HCT116 (cell line): ENCODE results near the gene MAP2K6. TPM values are rescaled to one million over a fixed set of nuclear protein-coding genes. Genes with fewer than 3 reads are reported as not detected.

Source experiments
- ATAC-seq: fragments of 200-7000 bp; cut with Tn5 transposase; 2 replicates; pipeline ENCODE4 v1.9.1; 2020; ENCODE audit warnings: mild to moderate bottlenecking, moderate library complexity
- BruUV-seq: library from RNA; stranded (reverse); fragments of 400-500 nt; replicated peaks from 2 replicates; lab custom pipeline; 2021; lab: Mats Ljungman, UMichigan
- CTCF ChIA-PET: fragments of 300-600 bp; sonication (Branson Sonifier 250); formaldehyde crosslinking; loops from one replicate; lab custom pipeline; 2021; ENCODE audit warnings: antibody characterized with exemption; lab: Charles Lee
- POLR2A ChIA-PET: fragments of 300-600, 350-600 bp; sonication (Branson Sonifier 250); formaldehyde crosslinking; loops from one replicate; lab custom pipeline; 2021; ENCODE audit warnings: antibody characterized with exemption; lab: Charles Lee
- RAD21 ChIA-PET, 2 experiments: fragments of 300-600 bp; sonication (Branson Sonifier 250); formaldehyde crosslinking; loops; one replicate each; lab custom pipeline; 2023; ENCODE audit warnings: low total read pairs in 2 of 2; ENCODE audit not compliant: uncharacterized antibody in 2 of 2, unreplicated experiment in 2 of 2, low non-redundant PET in 1 of 2; lab: Charles Lee
- DNase-seq: peaks from one replicate; pipeline ENCODE4 v3.0.0-alpha.2; 2010; ENCODE audit warnings: low read depth, low spot score
- H2AFZ ChIP-seq: fragments of 200-600 bp; shearing (Covaris generic), sonication (generic); 2 replicates; pipeline ENCODE4 v1.6.1; 2017; ENCODE audit warnings: low read depth, mixed run types, mixed read lengths, antibody characterized with exemption, low read length; ENCODE audit not compliant: poor library complexity, severe bottlenecking
- H3K27ac ChIP-seq: 2 replicates; pipeline ENCODE4 v1.5.1; 2012; ENCODE audit warnings: low read depth, low read length
- H3K27me3 ChIP-seq: fragments of 200-600 bp; sonication (generic); 2 replicates; pipeline ENCODE4 v1.6.1; 2016; ENCODE audit warnings: mixed run types, low read length, mixed read lengths; ENCODE audit not compliant: insufficient read depth
- H3K36me3 ChIP-seq, 2 experiments: fragments of 200-500 bp in 1 of 2; fragments of 200-600 bp in 1 of 2; sonication (Bioruptor generic) in 1 of 2; sonication (generic) in 1 of 2; 2 replicates each; pipeline versions ENCODE4 v1.5.1 to v1.6.1; 2014 to 2016; ENCODE audit warnings: low read length in 2 of 2, inconsistent platforms in 1 of 2, mixed read lengths in 1 of 2, mixed run types in 1 of 2; ENCODE audit not compliant: insufficient read depth in 2 of 2, control insufficient read depth in 1 of 2
- H3K4me1 ChIP-seq, 2 experiments: fragments of 200-600 bp in 1 of 2; sonication (generic) in 1 of 2; 2 replicates each; pipeline versions ENCODE4 v1.5.1 to v1.6.1; 2012 to 2017; ENCODE audit warnings: low read length in 2 of 2, inconsistent platforms in 1 of 2, mild to moderate bottlenecking in 1 of 2, mixed read lengths in 1 of 2, mixed run types in 1 of 2, moderate library complexity in 1 of 2; ENCODE audit not compliant: insufficient read depth in 2 of 2, control insufficient read depth in 1 of 2
- H3K4me2 ChIP-seq: fragments of 200-600 bp; sonication (generic); 2 replicates; pipeline ENCODE4 v1.6.1; 2017; ENCODE audit warnings: mixed run types, low read length, mixed read lengths
- H3K4me3 ChIP-seq, 2 experiments: fragments of 200-600 bp in 1 of 2; sonication (generic) in 1 of 2; replicated peaks in 1 of 2; 2 replicates each; pipeline ENCODE4 v1.5.1; 2011 to 2016; ENCODE audit warnings: low read length in 2 of 2, control low read depth in 1 of 2, low read depth in 1 of 2, mild to moderate bottlenecking in 1 of 2, mixed read lengths in 1 of 2, mixed run types in 1 of 2
- H3K79me2 ChIP-seq: fragments of 200-600 bp; sonication (generic); 2 replicates; pipeline ENCODE4 v1.6.1; 2017; ENCODE audit warnings: mild to moderate bottlenecking, mixed run types, low read length, moderate library complexity, mixed read lengths; ENCODE audit not compliant: insufficient read depth
- H3K9ac ChIP-seq: fragments of 200-600 bp; sonication (generic); 2 replicates; pipeline ENCODE4 v1.6.1; 2016; ENCODE audit warnings: low read length, mixed read lengths
- H3K9me2 ChIP-seq: fragments of 200-600 bp; sonication (generic), shearing (Covaris generic); 2 replicates; pipeline ENCODE4 v1.6.1; 2017; ENCODE audit warnings: mixed run types, mild to moderate bottlenecking, moderate library complexity; ENCODE audit not compliant: insufficient read depth
- H3K9me3 ChIP-seq, 2 experiments: fragments of 200-500 bp in 1 of 2; fragments of 200-600 bp in 1 of 2; sonication (Bioruptor generic) in 1 of 2; sonication (generic) in 1 of 2; 2 replicates each; pipeline ENCODE4 v1.6.1; 2014 to 2017; ENCODE audit warnings: low read length in 2 of 2, mixed read lengths in 2 of 2, inconsistent platforms in 1 of 2, low read depth in 1 of 2, mild to moderate bottlenecking in 1 of 2, mixed run types in 1 of 2, moderate library complexity in 1 of 2; ENCODE audit not compliant: control insufficient read depth in 1 of 2, insufficient read depth in 1 of 2
- H4K20me1 ChIP-seq: fragments of 200-600 bp; sonication (generic), shearing (Covaris generic); 2 replicates; pipeline ENCODE4 v1.6.1; 2017; ENCODE audit warnings: mixed run types, mild to moderate bottlenecking, moderate library complexity; ENCODE audit not compliant: insufficient read depth
- ATF3 ChIP-seq: IDR thresholded peaks from 2 replicates; pipeline ENCODE4 v1.6.1; 2012
- CTCF ChIP-seq, 3 experiments: fragments of 200-600 bp in 1 of 3; sonication (generic) in 1 of 3; IDR thresholded peaks in 2 of 3; conservative IDR thresholded peaks in 1 of 3; 2 replicates each; pipeline ENCODE4 v1.5.1; 2012 to 2017; ENCODE audit warnings: low read depth in 2 of 3, low read length in 2 of 3, antibody characterized with exemption in 1 of 3, borderline replicate concordance in 1 of 3, control low read depth in 1 of 3, mild to moderate bottlenecking in 1 of 3, mixed read lengths in 1 of 3, mixed run types in 1 of 3, moderate library complexity in 1 of 3; ENCODE audit not compliant: insufficient read depth in 1 of 3
- ELF1 ChIP-seq: IDR thresholded peaks from 2 replicates; pipeline ENCODE4 v1.6.1; 2012; ENCODE audit warnings: low read depth, borderline replicate concordance
- FOSL1 ChIP-seq: IDR thresholded peaks from 2 replicates; pipeline ENCODE4 v1.6.1; 2012; ENCODE audit warnings: low read depth
- POLR2A ChIP-seq: IDR thresholded peaks from 2 replicates; pipeline ENCODE4 v1.7.0; 2011; ENCODE audit warnings: borderline replicate concordance; ENCODE audit not compliant: insufficient read depth, insufficient read length; ENCODE audit errors: extremely low read depth
- TCF7L2 ChIP-seq: IDR thresholded peaks from 2 replicates; pipeline ENCODE4 v1.7.0; 2011; ENCODE audit warnings: borderline replicate concordance, inconsistent platforms; ENCODE audit not compliant: insufficient read depth, insufficient read length; ENCODE audit errors: extremely low read depth
- YY1 ChIP-seq: IDR thresholded peaks from 2 replicates; pipeline ENCODE4 v1.6.1; 2011; ENCODE audit warnings: low read length, low read depth, moderate library complexity, mild to moderate bottlenecking; ENCODE audit not compliant: insufficient replicate concordance; ENCODE audit errors: extremely low read depth
- ZNF274 ChIP-seq: fragments of 200-500 bp; sonication (Bioruptor generic); IDR thresholded peaks from 2 replicates; pipeline ENCODE4 v1.6.1; 2014; ENCODE audit warnings: mild to moderate bottlenecking, low read depth, low read length, inconsistent platforms
- intact Hi-C: fragments of 100-400 bp; cut with micrococcal nuclease; formaldehyde crosslinking; loops from 2 replicates; pipeline ENCODE4 v1.10.0; 2022
- total RNA-seq: library from RNA; stranded (reverse); gene quantifications from one replicate; pipeline ENCODE4 v1.2.1, GENCODE V29; 2021; ENCODE audit not compliant: unreplicated experiment

Gene MAP2K6
- total RNA-seq, 1 experiment from 2014 or later: 0.22 TPM

DNA sequence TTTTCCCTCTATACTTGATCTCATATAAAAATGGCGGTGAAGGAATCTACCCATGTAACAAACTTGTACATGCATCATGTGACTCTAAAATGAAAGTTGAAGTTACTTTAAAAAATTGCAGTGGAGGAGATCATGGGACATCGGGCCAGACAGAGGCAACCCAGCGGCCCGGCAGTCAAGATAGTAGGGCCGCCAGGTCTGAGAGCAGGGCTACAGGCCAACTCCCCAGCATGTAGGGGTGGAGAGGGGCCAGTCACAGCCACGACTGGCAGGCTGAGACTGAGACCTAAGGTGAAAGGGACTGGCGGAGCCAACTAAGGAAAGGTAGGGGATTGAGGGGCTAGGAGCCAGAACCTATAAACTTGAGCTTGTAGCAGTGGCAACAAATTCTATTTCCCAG, 150.9 kb downstream of the MAP2K6 start:
- DNase-seq (no peak), ATAC-seq (no peak)
- no peak overlapping the region for H3K4me3 ChIP-seq
- no peaks in the 10 kb centered on the region; a peak in 1 of 4 replicates for H3K36me3 ChIP-seq
- ChIA-PET RAD21 (no interaction called here), POLR2A (no interaction called here), CTCF (interaction anchor here (8.8 kb wide), 1 partner anchor 42 kb away, joined by 51 read pairs; no protein-coding TSS in a partner anchor)
- H3K9ac ChIP-seq: no peak overlapping the region
- H3K79me2 ChIP-seq: no peaks in the 10 kb centered on the region
- H3K27me3 ChIP-seq: no peaks in the 10 kb centered on the region
- H3K27ac ChIP-seq: no peak overlapping the region
- intact Hi-C loops: loop anchor here (5.0 kb wide), 1 partner anchor 987 kb away; no protein-coding TSS in a partner anchor
- H2AFZ ChIP-seq: no peak overlapping the region
- no peaks in the 10 kb centered on the region for H4K20me1 ChIP-seq
- no peak for TF ChIP-seq YY1
- TF ChIP-seq CTCF (IDR thresholded peaks at IDR 0.05 in 2 of 3, conservative IDR thresholded peaks at IDR 0.05 in 1 of 3; ENCODE audit: borderline replicate concordance in 1 of 3, insufficient read depth in 1 of 3, low read depth in 2 of 3, low read length in 2 of 3): no peak
- TF ChIP-seq TCF7L2: no peak
- TF ChIP-seq FOSL1: no peak
- no peak for TF ChIP-seq POLR2A
- no peak for TF ChIP-seq ZNF274
- no peak for TF ChIP-seq ELF1
- TF ChIP-seq ATF3: no peak
- no TSS peak for BruUV-seq
- H3K9me2 ChIP-seq: no peaks in the 10 kb centered on the region
- peaks cover 0 to 4% of the 10 kb centered on the region in 2 experiments; a peak in 1 of 4 replicates for H3K4me1 ChIP-seq
- no peaks in the 10 kb centered on the region for H3K9me3 ChIP-seq
- no peak overlapping the region for H3K4me2 ChIP-seq
